ENCODE data around the gene VPS13D.

DNA sequence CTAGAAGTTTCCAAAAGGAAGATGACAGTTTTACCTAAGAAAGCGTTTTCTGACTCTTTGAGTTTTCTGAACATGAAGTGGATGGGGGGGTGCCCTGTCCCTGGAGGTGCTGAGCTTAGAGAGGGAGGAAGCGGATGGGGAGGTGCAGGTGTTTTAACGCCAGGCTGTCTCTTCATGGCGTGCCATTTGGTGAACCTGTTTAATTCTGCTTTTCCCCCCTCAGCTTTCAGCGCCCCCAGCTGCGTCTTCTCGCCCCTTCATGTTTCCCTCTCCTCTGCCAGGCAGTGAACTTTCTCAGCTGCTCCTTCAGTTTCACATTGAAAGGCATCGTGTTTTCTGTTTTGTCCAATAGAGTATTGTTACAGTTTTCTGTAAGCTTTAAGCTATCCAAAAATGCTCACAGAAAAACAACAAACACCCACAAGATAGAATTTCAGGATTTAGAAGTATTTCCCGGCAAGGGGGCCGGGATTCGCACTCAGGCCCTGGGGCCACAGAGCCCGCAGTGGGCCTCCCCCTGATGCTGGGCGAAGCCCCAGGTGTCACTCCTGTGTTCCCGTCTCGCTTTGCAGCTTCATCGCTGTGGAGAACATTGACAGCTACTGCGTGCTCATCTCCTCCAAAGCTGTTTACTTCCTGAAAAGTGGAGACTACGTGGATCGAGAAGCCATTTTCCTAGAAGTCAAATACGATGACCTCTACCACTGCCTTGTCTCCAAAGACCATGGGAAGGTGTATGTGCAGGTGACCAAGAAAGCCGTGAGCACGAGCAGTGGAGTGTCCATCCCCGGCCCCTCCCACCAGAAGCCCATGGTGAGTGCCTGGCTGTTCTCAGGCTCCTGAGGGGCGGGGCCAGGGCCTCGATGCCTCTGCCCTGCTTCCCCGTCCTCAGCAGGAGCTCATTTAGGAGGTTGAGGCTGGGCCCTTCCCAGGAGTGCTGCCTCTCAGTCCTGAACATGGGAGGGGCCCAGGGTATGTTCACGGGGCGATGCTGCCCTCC is 276.8 kb downstream of the VPS13D start:
- TF ChIP-seq, protein P1, sequence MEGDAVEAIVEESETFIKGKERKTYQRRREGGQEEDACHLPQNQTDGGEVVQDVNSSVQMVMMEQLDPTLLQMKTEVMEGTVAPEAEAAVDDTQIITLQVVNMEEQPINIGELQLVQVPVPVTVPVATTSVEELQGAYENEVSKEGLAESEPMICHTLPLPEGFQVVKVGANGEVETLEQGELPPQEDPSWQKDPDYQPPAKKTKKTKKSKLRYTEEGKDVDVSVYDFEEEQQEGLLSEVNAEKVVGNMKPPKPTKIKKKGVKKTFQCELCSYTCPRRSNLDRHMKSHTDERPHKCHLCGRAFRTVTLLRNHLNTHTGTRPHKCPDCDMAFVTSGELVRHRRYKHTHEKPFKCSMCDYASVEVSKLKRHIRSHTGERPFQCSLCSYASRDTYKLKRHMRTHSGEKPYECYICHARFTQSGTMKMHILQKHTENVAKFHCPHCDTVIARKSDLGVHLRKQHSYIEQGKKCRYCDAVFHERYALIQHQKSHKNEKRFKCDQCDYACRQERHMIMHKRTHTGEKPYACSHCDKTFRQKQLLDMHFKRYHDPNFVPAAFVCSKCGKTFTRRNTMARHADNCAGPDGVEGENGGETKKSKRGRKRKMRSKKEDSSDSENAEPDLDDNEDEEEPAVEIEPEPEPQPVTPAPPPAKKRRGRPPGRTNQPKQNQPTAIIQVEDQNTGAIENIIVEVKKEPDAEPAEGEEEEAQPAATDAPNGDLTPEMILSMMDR (IDR thresholded peaks at IDR 0.05) = no peak
- TF ChIP-seq POLR2A (IDR thresholded peaks at IDR 0.05) = no peak

Data from esophagus squamous epithelium (tissue), 4 donors.